ENCODE results near the gene CHD6. TPM values are rescaled to one million over a fixed set of nuclear protein-coding genes. Genes with fewer than 3 reads are reported as not detected.

Gene CHD6
- total RNA-seq, 6 experiments from 2014 or later = 9.3 to 24.1 (median 16.6) TPM

- 55% methylated on average over 1 of the region's 2 CpGs for WGBS (ENCODE audit: insufficient coverage, low coverage, low lambda C conversion rate, missing lambda C conversion rate)
- H3K4me3 ChIP-seq = no peak overlapping the region
- H3K36me3 ChIP-seq = no peaks in the 10 kb centered on the region
- DNase-seq (no peak), ATAC-seq (no peak)
- H3K27ac ChIP-seq = no peak overlapping the region
- intact Hi-C loops (cut with DNase I) = no loop called here
- TF ChIP-seq CTCF (IDR thresholded peaks at IDR 0.05) (no peak), POLR2A (IDR thresholded peaks at IDR 0.05) (no peak)
- no peaks in the 10 kb centered on the region for H3K4me1 ChIP-seq
- H3K9me3 ChIP-seq = no peaks in the 10 kb centered on the region
- no peaks in the 10 kb centered on the region for H3K27me3 ChIP-seq
Measured at GRCh38 chr20:41632896-41633295, 14.7 kb upstream of the CHD6 start.

- no peaks in the 10 kb centered on the region for H3K36me3 ChIP-seq
Measured at GRCh38 chr20:41631826-41632225, 13.6 kb upstream of the CHD6 start.

GRCh38 chr20:41630846-41631245 lies 12.7 kb upstream of the CHD6 start:
- no peak for ATAC-seq
- 100% methylated on average over 1 of the region's 1 CpG for WGBS (ENCODE audit: insufficient coverage, low coverage, low lambda C conversion rate, missing lambda C conversion rate)
- intact Hi-C loops (cut with DNase I) = no loop called here
- DNase-seq = no peak
- Histone ChIP-seq H3K36me3 (no peaks in the 10 kb centered on the region), H3K4me3 (no peak overlapping the region), H3K27ac (no peak overlapping the region), H3K9me3 (no peaks in the 10 kb centered on the region), H3K27me3 (no peaks in the 10 kb centered on the region), H3K4me1 (no peaks in the 10 kb centered on the region)
- TF ChIP-seq CTCF (IDR thresholded peaks at IDR 0.05) = no peak

More at GRCh38 chr20:41631826-41632225, 13.6 kb upstream of the CHD6 start:
- intact Hi-C loops (cut with DNase I) = no loop called here
- no peaks in the 10 kb centered on the region for H3K27me3 ChIP-seq
- no peak overlapping the region for H3K27ac ChIP-seq
- WGBS (ENCODE audit: insufficient coverage, low coverage, low lambda C conversion rate, missing lambda C conversion rate) = 67% methylated on average over 1 of the region's 4 CpGs
- no peak overlapping the region for H3K4me3 ChIP-seq
- TF ChIP-seq POLR2A (IDR thresholded peaks at IDR 0.05) (no peak), CTCF (IDR thresholded peaks at IDR 0.05) (no peak)
- no peaks in the 10 kb centered on the region for H3K9me3 ChIP-seq
- no peaks in the 10 kb centered on the region for H3K4me1 ChIP-seq
- ATAC-seq (peak in 1 of 4 donors; percentile 24), DNase-seq (no peak)

- TF ChIP-seq POLR2A (IDR thresholded peaks at IDR 0.05) (no peak), CTCF (IDR thresholded peaks at IDR 0.05) (no peak)
- 70% methylated on average over 5 of the region's 5 CpGs for WGBS (ENCODE audit: insufficient coverage, low coverage, low lambda C conversion rate, missing lambda C conversion rate)
- Histone ChIP-seq H3K4me3 (no peak overlapping the region), H3K36me3 (no peaks in the 10 kb centered on the region), H3K9me3 (no peaks in the 10 kb centered on the region), H3K27me3 (no peaks in the 10 kb centered on the region), H3K27ac (no peak overlapping the region), H3K4me1 (no peaks in the 10 kb centered on the region)
- no peak for ATAC-seq
- no peak for DNase-seq
- intact Hi-C loops (cut with DNase I) = no loop called here
Measured at GRCh38 chr20:41627611-41628244, 9.6 kb upstream of the CHD6 start.

Data from right lobe of liver (tissue), 6 donors.